Posterior cingulate gyrus (tissue), 11 donors: ENCODE data around the gene CACNA1B.
"Not testable (repeated sequence)": the region's sequence is repeated elsewhere in the genome, so short reads cannot be mapped to it uniquely, and the experiment has no call there.

Source experiments
- DNase-seq, 10 donors: peaks; one replicate each; pipeline versions ENCODE4 v3.0.0 to v3.0.0-alpha.2; 2020 to 2021; ENCODE audit warnings: mixed read lengths in 3 of 10
- intact Hi-C: fragments of 100-400 bp; cut with DNase I; formaldehyde crosslinking; loops from one replicate; pipeline ENCODE4 v1.15.1; 2023

CACNA1B gene

GRCh38 chr9:137877506-137878122, at the start of gene CACNA1B:
Gene CACNA1B (plus strand): TSS chr9:137877782. CDS start chr9:137877934, 152 bp downstream.
- intact Hi-C loops = not testable (repeated sequence)

GRCh38 chr9:137827908-137828526, 49.6 kb upstream of the CACNA1B start:
- DNase-seq = peak in 2 of 10 donors; percentile 48 to 62
- intact Hi-C loops = no loop called here

More at GRCh38 chr9:137877506-137878122, at the start of gene CACNA1B:
- DNase-seq = peak in 4 of 10 donors; percentile 38 to 91 (median 86)

DNA sequence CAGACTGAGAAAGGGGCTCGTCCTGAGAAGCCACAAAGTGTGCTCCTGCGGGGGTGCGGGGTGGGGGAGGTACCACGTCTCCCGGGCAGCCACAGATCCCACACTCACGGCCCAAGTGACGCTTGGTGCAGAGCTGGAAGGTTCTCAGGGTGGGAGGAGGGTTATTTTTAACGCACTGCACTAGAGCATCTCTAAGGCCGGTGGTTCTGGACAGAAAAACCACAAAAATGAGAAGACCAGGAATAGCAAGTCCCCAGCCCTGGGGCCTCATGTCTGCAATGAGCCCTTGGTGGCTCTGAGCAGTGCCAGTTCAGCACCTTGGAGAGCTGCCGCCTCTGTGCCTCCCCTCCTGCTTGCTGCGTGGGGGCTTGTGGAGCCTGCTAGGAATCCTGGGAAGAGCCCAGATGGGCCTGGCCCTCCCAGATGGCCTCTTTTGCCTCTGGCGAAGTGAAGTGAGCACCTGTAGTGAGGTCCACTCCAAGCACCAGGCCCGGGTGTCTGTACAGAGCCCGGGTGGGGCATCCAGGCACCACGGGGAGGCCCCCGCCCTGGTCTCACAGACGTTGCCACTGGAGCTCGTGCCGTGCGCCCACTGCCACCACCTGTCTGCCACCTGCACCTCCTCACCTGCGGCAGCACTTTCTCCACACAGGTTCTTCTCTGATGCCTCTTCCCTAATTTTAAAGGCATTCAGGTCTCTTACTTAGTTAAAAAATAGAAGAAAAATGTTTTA, 48.9 kb upstream of the CACNA1B start:
- intact Hi-C loops = no loop called here
- peak in 3 of 10 donors; percentile 65 to 84 (median 78) for DNase-seq

- DNase-seq = peak in 2 of 10 donors; percentile 49 to 85
- intact Hi-C loops = no loop called here
Observed at GRCh38 chr9:137829260-137829996, 48.2 kb upstream of the CACNA1B start.

DNA sequence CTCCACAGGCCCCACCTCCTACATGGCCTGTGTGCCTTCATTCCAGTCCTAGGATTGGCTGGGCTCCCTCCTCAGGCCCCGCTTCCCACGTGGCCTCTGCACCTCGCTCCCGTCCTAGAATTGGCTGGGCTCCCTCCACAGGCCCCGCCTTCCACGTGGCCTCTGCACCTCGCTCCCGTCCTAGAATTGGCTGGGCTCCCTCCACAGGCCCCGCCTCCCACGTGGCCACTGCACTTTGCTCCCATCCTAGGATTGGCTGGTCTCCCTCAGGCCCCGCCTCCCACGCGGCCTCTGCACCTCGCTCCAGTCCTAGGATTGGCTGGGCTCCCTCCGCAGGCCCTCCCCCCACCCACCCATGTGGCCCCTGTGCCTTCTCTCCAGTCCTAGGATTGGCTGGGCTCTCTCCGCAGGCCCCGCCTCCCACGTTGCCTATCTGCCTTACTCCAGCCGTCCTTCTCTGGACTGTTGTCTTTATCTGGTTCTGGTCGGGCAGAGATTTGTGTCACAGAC, 45.3 kb upstream of the CACNA1B start:
- intact Hi-C loops = no loop called here

DNA sequence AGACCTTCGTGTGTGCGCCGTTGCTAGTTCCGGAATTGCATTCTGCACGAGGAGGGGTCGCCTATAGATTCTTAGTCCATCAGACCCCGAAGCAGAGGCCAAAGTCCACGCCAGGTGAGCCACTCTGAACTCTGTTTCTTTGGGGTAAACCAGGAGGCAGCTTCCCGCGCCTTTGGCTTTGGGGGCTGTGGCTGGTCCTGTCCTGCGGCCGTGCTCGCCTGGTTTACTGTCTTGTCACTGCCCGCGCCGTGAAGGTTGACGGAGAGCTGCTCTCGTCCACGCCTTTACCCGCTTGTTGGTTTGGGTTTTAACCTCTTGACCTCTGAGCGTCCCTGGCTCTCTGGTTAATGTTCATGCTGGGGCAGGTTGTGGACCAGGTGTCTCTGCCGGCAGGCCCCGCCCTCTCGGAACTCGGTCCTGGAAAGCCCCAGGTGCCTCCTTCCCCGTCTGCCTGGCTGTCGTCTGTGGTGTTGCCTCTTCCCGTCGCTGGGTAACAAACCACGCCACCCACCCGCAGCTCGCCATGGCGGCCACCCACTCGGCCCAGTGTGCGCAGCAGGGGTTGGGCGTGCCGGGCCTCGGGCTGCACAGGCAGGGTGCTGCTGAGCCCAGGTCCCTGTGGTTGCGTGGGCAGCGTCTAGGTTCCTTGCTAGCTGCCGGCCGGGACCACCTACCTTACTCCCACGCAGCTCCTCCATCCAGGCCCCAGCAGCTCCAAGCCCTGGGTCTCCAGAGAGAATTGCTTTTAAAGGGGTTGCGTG, 44.6 kb upstream of the CACNA1B start:
- intact Hi-C loops = no loop called here

More for the DNA sequence above, 45.3 kb upstream of the CACNA1B start:
- no peak for DNase-seq

GRCh38 chr9:137833721-137834613, 43.6 kb upstream of the CACNA1B start:
- DNase-seq = peak in 2 of 10 donors; percentile 65 to 83
- intact Hi-C loops = no loop called here

More for the DNA sequence above, 44.6 kb upstream of the CACNA1B start:
- DNase-seq = peak in 3 of 10 donors; percentile 79 to 92 (median 86)

- DNase-seq = peak in 1 of 10 donors; percentile 80
Observed at GRCh38 chr9:137834846-137835546, 42.6 kb upstream of the CACNA1B start.

DNA sequence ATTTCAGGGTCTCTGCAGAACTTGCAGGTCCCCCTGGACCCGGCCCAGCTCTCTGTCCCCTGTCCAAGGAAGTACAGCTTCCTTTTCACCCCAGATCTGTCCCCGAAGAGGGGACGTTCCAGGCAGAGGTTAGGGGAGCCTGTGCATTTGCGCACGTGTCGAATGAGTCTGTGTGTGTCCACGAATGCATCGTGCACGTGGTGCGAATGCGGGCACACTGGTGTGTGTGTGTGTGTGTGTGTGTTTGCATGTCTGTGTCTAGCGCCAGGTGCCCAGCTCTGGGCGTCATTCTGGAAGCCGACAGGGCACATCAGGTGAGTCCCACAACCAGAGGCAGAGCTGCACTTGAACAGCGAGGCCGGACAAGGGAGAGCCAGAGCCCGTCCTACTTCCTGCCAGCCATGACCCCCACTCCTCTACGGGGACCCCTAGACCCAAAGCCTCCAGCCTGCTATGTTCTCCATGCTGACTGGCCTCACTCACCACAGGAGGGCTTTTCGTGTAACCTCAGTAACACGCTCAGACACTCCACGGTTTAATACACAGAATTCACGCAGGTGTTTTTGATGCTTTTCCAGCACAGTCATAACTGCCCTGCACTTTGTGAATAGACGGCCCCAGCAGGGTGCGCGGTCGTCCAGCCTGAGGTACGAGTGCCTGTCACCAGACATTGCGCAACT, 41.3 kb upstream of the CACNA1B start:
- intact Hi-C loops = no loop called here
- DNase-seq = no peak

More at GRCh38 chr9:137834846-137835546, 42.6 kb upstream of the CACNA1B start:
- intact Hi-C loops = no loop called here

DNA sequence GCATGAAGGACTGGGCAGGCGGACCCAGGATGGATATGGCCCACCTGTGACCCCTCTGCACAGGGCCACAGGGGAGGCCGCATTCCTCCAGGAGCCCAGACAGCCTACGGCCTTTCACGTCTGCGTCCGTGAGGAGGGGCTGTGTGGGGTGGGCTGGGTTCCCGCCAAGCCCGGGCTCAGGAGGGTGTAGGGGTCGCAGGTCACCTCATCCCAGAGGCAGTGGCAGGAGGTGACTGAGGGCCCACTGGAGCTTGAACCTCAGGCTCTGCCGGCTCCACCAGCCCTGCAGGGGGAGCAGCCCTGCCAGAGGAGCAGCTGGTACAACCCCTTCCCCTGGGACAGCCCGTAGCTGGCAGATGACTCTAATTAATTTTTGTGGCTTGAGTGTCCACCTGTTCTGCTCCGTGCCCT, 40.7 kb upstream of the CACNA1B start:
- no peak for DNase-seq
- intact Hi-C loops = no loop called here

DNA sequence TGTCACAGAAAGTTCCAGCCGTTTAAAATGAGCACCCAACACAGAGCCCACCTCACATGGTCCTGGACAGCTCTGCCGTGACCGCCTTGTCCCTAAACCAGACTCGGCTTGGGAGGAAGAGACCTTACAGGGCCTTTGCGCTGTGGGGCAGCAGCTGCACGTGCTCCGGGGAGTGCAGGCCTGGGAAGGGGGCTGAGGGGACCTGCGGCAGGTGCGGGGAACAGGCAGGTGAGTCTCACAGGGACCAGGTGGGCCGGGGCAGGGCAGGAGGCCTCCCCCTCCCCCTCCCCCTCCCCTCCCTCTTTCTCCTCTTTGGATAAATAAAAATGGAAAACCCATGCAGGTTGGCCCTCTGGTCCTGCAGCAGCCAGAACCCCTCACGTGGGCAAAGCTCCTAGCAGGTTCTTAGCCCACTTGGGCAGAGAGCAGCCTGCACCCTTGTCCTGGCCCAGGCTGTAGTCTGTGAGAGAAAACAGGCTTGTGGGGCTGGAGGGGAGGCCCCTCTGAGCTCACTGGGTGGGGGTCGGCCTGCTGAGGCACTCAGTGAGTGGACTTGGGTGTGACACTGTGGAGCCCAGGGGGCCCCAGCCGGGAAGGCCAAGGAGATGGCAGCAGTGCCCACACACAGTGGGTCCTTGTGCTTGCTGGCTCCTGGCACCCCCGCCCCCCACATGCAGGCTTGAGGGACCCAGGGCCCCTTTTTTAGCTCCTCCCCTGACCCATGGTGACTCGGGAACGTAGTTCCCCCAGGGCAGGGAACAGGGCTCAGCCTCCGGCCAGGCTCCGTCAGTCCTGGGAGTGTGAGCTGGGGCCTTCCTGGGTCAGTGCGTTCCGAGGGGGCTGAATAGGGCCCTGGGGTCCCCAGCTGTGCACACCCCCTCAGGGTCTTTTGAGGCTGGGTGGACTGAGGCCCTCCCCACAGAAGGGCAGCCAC, 40.0 kb upstream of the CACNA1B start:
- DNase-seq = no peak
- intact Hi-C loops = no loop called here

- intact Hi-C loops = no loop called here
- DNase-seq = no peak
Observed at GRCh38 chr9:137838576-137838975, 39.0 kb upstream of the CACNA1B start.

- DNase-seq = no peak
Observed at GRCh38 chr9:137843355-137843754, 34.2 kb upstream of the CACNA1B start.

DNA sequence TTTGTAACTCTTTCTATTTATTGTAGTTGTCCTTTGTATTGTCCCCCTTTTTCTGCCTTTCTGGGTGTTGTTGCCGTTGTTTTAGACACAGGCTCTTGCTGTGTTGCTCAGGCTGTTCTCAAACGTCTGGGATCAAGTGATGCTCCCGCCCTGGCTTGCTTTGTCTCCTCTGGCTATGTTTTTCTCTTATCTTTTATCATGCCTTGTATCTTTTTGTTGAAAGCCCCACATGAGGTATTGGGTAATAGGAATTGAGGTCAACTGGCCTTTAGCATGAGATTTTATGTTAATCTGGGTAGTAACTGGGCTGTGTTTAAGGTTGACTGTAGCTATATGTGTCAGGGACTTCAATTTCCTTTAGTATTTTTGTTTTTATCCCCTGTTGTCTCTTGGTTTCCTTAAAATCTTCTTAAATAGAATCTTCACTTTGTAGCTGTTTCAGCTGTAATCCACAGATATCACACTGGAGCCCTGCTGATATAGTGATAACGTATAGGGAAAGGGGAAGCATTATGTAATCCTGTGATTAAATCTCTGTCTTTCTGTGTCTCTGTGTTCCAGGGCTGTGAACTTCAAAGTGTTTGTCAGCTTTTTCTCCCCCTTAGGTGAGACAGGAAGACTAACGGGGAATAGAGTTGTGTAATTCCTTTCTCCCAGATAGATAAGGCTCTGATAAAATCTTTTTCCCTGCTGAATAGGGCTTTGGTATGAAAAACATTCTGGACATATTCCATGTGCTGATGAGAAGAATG, 25.9 kb upstream of the CACNA1B start:
- intact Hi-C loops = no loop called here
- DNase-seq = no peak

More at GRCh38 chr9:137843355-137843754, 34.2 kb upstream of the CACNA1B start:
- intact Hi-C loops = no loop called here

GRCh38 chr9:137853392-137853995, 24.1 kb upstream of the CACNA1B start:
- intact Hi-C loops = no loop called here
- DNase-seq = no peak
